T-helper 2 cell treated with Interferon-gamma antibody and Interleukin-4, amounts not matched to agents 5 μg/mL and 100 μg/mL, for 36 hours (primary cell): ENCODE data around the gene JAKMIP1.

ENCODE experiments used
- DNase-seq: peaks from one replicate; pipeline ENCODE4 v3.0.0; 2021; ENCODE audit warnings: low spot score
- H3K27ac Mint-ChIP-seq: one replicate; pipeline ENCODE4 v1.8.0; 2021; ENCODE audit warnings: mild to moderate bottlenecking, mixed read lengths
- H3K27me3 Mint-ChIP-seq: one replicate; pipeline ENCODE4 v1.8.0; 2021; ENCODE audit warnings: low read depth, mixed read lengths
- H3K36me3 Mint-ChIP-seq: one replicate; pipeline ENCODE4 v1.8.0; 2021; ENCODE audit warnings: low read depth, mixed read lengths
- H3K4me1 Mint-ChIP-seq: one replicate; pipeline ENCODE4 v1.8.0; 2021; ENCODE audit warnings: low read depth, mixed read lengths
- H3K4me3 Mint-ChIP-seq: one replicate; pipeline ENCODE4 v1.8.0; 2022; ENCODE audit warnings: mild to moderate bottlenecking, moderate library complexity, mixed read lengths
- H3K9me3 Mint-ChIP-seq: one replicate; pipeline ENCODE4 v1.8.0; 2021; ENCODE audit warnings: mixed read lengths

JAKMIP1 gene

GRCh38 chr4:6232836-6233785, 32.8 kb upstream of the JAKMIP1 start:
- Mint-ChIP-seq H3K4me3 (no peak overlapping the region), H3K27me3 (peaks cover 3% of the 10 kb centered on the region), H3K27ac (no peak overlapping the region), H3K4me1 (no peaks in the 10 kb centered on the region), H3K36me3 (no peaks in the 10 kb centered on the region), H3K9me3 (no peaks in the 10 kb centered on the region)
- DNase-seq, result no peak

GRCh38 chr4:6231663-6232165, 31.4 kb upstream of the JAKMIP1 start:
- no peak overlapping the region for H3K27ac Mint-ChIP-seq
- H3K4me3 Mint-ChIP-seq, result no peak overlapping the region
- H3K27me3 Mint-ChIP-seq, result no peaks in the 10 kb centered on the region
- H3K9me3 Mint-ChIP-seq, result no peaks in the 10 kb centered on the region
- no peak for DNase-seq
- no peaks in the 10 kb centered on the region for H3K4me1 Mint-ChIP-seq
- no peaks in the 10 kb centered on the region for H3K36me3 Mint-ChIP-seq

DNA sequence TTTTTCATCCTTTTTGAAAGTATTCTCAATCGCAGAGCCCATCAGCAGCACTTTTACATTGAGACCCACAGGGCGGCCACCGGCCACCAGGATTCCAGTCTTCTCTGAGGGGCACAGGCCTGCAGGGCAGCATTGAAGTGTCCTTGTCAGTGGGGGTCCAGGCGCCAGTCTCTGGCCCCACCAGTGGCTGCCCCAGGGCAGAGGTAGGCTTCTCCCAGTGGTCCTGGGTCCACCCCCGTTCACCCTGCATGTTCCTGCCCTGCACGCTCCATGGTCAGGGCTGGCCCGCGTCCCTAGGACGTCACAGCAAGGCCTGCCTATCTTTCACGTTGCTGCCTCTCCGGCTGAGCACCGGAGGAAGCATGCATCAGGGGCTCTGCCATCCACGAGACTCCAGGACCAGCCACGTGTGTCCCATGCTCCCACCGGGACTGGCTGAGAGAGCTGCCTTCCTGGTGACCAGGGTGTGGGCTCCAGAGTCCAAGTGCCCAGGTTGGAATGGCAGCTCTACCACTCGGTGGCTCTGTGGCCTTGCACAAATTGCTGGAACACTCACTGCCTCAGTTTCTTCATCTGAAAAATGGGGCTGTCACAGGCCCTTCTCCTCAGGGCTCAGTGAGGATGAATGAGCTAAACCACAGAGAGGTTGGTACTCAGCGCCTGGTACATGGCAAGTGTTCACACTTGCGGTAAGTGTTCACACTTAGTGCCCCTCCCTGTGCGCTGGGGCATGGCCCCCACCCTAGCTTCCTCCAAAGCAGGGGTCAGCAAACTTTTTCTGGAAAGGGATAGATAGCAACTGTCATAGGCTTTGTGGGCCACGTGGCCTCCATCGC, 30.7 kb upstream of the JAKMIP1 start:
- no peak overlapping the region for H3K4me3 Mint-ChIP-seq

GRCh38 chr4:6230502-6230785, 30.1 kb upstream of the JAKMIP1 start:
- Mint-ChIP-seq H3K36me3 (no peaks in the 10 kb centered on the region), H3K4me3 (no peak overlapping the region), H3K4me1 (no peaks in the 10 kb centered on the region), H3K27me3 (peaks cover under 1% of the 10 kb centered on the region), H3K9me3 (no peaks in the 10 kb centered on the region), H3K27ac (no peak overlapping the region)
- no peak for DNase-seq

More for the DNA sequence above, 30.7 kb upstream of the JAKMIP1 start:
- H3K4me1 Mint-ChIP-seq, result no peaks in the 10 kb centered on the region
- H3K27ac Mint-ChIP-seq, result no peak overlapping the region
- H3K9me3 Mint-ChIP-seq, result no peaks in the 10 kb centered on the region
- no peak for DNase-seq
- H3K36me3 Mint-ChIP-seq, result no peaks in the 10 kb centered on the region
- H3K27me3 Mint-ChIP-seq, result no peaks in the 10 kb centered on the region

- Mint-ChIP-seq H3K9me3 (no peaks in the 10 kb centered on the region), H3K4me1 (no peaks in the 10 kb centered on the region), H3K27me3 (peaks cover 5% of the 10 kb centered on the region), H3K27ac (no peak overlapping the region), H3K4me3 (no peak overlapping the region), H3K36me3 (no peaks in the 10 kb centered on the region)
- no peak for DNase-seq
Observed at GRCh38 chr4:6229671-6230501, 29.5 kb upstream of the JAKMIP1 start.

DNA sequence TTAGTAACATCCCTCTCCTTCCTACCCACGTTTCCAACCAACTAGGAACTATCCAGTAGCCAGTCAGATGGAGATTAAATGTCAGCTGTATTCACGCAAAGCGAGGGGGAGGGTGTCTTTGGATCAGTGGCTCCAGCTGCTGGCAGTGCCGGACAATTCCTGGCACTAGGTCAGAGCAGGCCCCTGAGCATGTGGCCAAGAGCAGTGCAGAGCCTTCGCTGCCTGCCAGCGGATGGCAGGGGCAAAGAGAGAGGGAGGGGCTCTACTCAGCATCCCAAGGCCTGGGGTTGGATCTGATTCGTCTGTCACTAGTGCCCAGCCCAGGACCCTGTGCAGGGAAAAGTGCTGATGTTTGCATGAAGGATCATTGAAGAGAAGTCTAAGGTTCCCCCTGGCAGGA, 28.7 kb upstream of the JAKMIP1 start:
- Mint-ChIP-seq H3K9me3 (no peaks in the 10 kb centered on the region), H3K4me1 (no peaks in the 10 kb centered on the region), H3K27me3 (peaks cover 11% of the 10 kb centered on the region), H3K4me3 (no peak overlapping the region), H3K27ac (no peak overlapping the region), H3K36me3 (no peaks in the 10 kb centered on the region)
- DNase-seq, result no peak

- H3K36me3 Mint-ChIP-seq, result no peaks in the 10 kb centered on the region
- no peaks in the 10 kb centered on the region for H3K4me1 Mint-ChIP-seq
- H3K27ac Mint-ChIP-seq, result no peak overlapping the region
- DNase-seq, result no peak
- H3K27me3 Mint-ChIP-seq, result peaks cover 18% of the 10 kb centered on the region
- no peaks in the 10 kb centered on the region for H3K9me3 Mint-ChIP-seq
- H3K4me3 Mint-ChIP-seq, result no peak overlapping the region
Observed at GRCh38 chr4:6228158-6229067, 28.1 kb upstream of the JAKMIP1 start.

GRCh38 chr4:6227412-6228157, 27.2 kb upstream of the JAKMIP1 start:
- Mint-ChIP-seq H3K27ac (no peak overlapping the region), H3K9me3 (no peaks in the 10 kb centered on the region), H3K36me3 (no peaks in the 10 kb centered on the region), H3K4me3 (no peak overlapping the region), H3K27me3 (peaks cover 25% of the 10 kb centered on the region), H3K4me1 (no peaks in the 10 kb centered on the region)
- DNase-seq, result no peak

DNA sequence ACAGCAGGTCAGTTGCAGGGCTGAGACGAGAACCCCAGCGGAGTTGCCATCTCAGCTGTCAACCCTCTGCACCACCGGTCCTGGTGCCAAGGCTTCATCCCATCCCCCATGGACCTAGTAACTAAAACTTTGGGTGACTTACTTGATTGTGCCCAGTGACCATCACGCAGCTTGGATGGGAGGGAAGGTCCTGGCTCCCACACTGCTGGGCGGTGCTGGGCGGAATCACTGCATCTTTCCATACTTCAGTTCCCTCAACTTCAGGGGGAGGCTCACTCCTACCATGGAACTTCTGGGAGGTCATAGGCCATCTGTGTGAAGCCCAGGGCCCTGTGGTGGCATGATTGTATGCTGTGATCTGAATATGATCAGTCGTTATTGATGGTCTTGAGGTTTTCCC, 26.2 kb upstream of the JAKMIP1 start:
- Mint-ChIP-seq H3K27ac (no peak overlapping the region), H3K27me3 (peaks cover 29% of the 10 kb centered on the region), H3K4me1 (no peaks in the 10 kb centered on the region), H3K4me3 (no peak overlapping the region), H3K36me3 (no peaks in the 10 kb centered on the region), H3K9me3 (no peaks in the 10 kb centered on the region)
- DNase-seq, result no peak

DNA sequence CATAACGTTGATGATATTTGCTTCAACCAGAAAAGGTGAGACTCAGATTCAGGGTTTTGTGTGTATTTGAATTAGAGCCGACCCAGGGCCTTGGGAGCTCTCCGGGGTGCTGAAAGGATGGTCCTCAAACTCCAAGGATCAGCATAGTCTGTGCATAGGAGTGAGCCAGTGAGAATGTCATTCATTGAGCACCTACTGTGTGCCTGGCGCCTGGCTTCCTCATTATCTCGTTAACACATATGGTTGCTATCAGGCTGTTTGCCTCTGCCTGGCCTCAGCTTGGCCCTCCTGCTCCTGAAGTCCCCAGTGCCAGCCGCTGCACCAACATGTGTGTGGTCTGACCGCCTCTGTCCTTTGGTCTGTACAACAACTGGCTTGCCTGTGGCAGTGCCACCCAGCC, 25.1 kb upstream of the JAKMIP1 start:
- DNase-seq, result no peak
- no peaks in the 10 kb centered on the region for H3K9me3 Mint-ChIP-seq
- no peaks in the 10 kb centered on the region for H3K4me1 Mint-ChIP-seq
- no peak overlapping the region for H3K27ac Mint-ChIP-seq
- H3K4me3 Mint-ChIP-seq, result no peak overlapping the region
- peaks cover 39% of the 10 kb centered on the region for H3K27me3 Mint-ChIP-seq
- no peaks in the 10 kb centered on the region for H3K36me3 Mint-ChIP-seq

- no peaks in the 10 kb centered on the region for H3K36me3 Mint-ChIP-seq
- no peak for DNase-seq
- H3K4me3 Mint-ChIP-seq, result no peak overlapping the region
- H3K27ac Mint-ChIP-seq, result no peak overlapping the region
- no peaks in the 10 kb centered on the region for H3K4me1 Mint-ChIP-seq
- peaks cover 45% of the 10 kb centered on the region for H3K27me3 Mint-ChIP-seq
- no peaks in the 10 kb centered on the region for H3K9me3 Mint-ChIP-seq
Observed at GRCh38 chr4:6224735-6225134, 24.4 kb upstream of the JAKMIP1 start.

- Mint-ChIP-seq H3K36me3 (no peaks in the 10 kb centered on the region), H3K9me3 (no peaks in the 10 kb centered on the region), H3K27me3 (peaks cover 62% of the 10 kb centered on the region), H3K4me3 (no peak overlapping the region), H3K4me1 (no peaks in the 10 kb centered on the region), H3K27ac (no peak overlapping the region)
- DNase-seq, result no peak
Observed at GRCh38 chr4:6222761-6223292, 22.5 kb upstream of the JAKMIP1 start.
